ENCODE results near the gene ARHGAP4.

DNA sequence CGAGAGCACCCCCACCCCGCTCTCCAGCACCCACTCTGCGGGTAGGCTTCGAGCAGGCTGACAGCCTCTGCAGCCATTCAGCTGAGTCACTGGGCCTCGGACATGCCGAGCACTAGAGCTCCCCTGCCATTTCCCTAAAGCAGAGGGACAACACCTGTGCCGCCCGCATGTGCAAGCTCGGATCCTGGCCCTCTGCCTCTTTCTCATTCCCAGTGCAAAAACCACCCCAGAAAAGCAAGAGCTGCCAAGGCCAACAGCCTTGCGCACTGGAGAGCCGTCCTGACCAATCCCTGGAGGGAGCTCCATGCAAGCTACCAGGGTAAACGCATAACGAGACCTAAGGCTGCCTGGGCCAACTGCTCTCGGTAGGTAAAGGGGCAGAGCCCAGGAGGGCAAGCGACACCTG, 40.2 kb upstream of the ARHGAP4 start:
- TF ChIP-seq, protein P1, sequence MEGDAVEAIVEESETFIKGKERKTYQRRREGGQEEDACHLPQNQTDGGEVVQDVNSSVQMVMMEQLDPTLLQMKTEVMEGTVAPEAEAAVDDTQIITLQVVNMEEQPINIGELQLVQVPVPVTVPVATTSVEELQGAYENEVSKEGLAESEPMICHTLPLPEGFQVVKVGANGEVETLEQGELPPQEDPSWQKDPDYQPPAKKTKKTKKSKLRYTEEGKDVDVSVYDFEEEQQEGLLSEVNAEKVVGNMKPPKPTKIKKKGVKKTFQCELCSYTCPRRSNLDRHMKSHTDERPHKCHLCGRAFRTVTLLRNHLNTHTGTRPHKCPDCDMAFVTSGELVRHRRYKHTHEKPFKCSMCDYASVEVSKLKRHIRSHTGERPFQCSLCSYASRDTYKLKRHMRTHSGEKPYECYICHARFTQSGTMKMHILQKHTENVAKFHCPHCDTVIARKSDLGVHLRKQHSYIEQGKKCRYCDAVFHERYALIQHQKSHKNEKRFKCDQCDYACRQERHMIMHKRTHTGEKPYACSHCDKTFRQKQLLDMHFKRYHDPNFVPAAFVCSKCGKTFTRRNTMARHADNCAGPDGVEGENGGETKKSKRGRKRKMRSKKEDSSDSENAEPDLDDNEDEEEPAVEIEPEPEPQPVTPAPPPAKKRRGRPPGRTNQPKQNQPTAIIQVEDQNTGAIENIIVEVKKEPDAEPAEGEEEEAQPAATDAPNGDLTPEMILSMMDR (IDR thresholded peaks at IDR 0.05; ENCODE audit: poor library complexity) = no peak
- TF ChIP-seq EZH2phosphoT487 (IDR thresholded peaks at IDR 0.05; ENCODE audit: low read depth, severe bottlenecking, unreplicated experiment) (no peak), EZH2 (IDR thresholded peaks at IDR 0.05; ENCODE audit: borderline replicate concordance) (no peak)
